A673 (cell line): Measurements from ENCODE around the gene BMPR1B. TPM values are rescaled to one million over a fixed set of nuclear protein-coding genes. Genes with fewer than 3 reads are reported as not detected.

Experiments used
- BruUV-seq: library from RNA; stranded (reverse); fragments of 400-500 nt; replicated peaks from 2 replicates; lab custom pipeline; 2021; lab: Mats Ljungman, UMichigan
- CTCF ChIA-PET: fragments of 300-600 bp; sonication (Branson Sonifier 250); formaldehyde crosslinking; loops from one replicate; lab custom pipeline; 2022; ENCODE audit warnings: antibody characterized with exemption; lab: Charles Lee
- POLR2A ChIA-PET: fragments of 300-600 bp; sonication (Branson Sonifier 250); formaldehyde crosslinking; loops from one replicate; lab custom pipeline; 2022; ENCODE audit warnings: antibody characterized with exemption; ENCODE audit not compliant: low non-redundant PET; lab: Charles Lee
- DNase-seq: peaks from one replicate; pipeline ENCODE4 v3.0.0-alpha.2; 2015; ENCODE audit warnings: low spot score
- H3K27ac ChIP-seq: fragments of 200-600 bp; sonication (generic); 2 replicates; pipeline ENCODE4 v1.5.1; 2016; ENCODE audit warnings: mixed run types, low read depth, mild to moderate bottlenecking, mixed read lengths, antibody characterized with exemption, low read length; ENCODE audit not compliant: poor library complexity, severe bottlenecking
- H3K27me3 ChIP-seq: fragments of 200-600 bp; sonication (generic); replicated peaks from 2 replicates; pipeline ENCODE4 v1.6.1; 2017; ENCODE audit warnings: mixed run types, low read depth, mild to moderate bottlenecking, mixed read lengths, antibody characterized with exemption, low read length; ENCODE audit not compliant: insufficient read depth, poor library complexity
- H3K36me3 ChIP-seq: fragments of 200-600 bp; sonication (generic); 2 replicates; pipeline ENCODE4 v1.6.1; 2016; ENCODE audit warnings: mixed run types, mild to moderate bottlenecking, mixed read lengths, antibody characterized with exemption, low read length; ENCODE audit not compliant: insufficient read depth, poor library complexity, severe bottlenecking
- H3K4me1 ChIP-seq: fragments of 200-600 bp; sonication (generic); 2 replicates; pipeline ENCODE4 v1.6.1; 2017; ENCODE audit warnings: mixed run types, mild to moderate bottlenecking, mixed read lengths, antibody characterized with exemption, low read length; ENCODE audit not compliant: insufficient read depth, poor library complexity, severe bottlenecking
- H3K4me3 ChIP-seq: fragments of 200-600 bp; sonication (generic); 2 replicates; pipeline ENCODE4 v1.5.1; 2016; ENCODE audit warnings: low read depth, mixed run types, mild to moderate bottlenecking, mixed read lengths, low read length; ENCODE audit not compliant: poor library complexity, severe bottlenecking
- H3K9me3 ChIP-seq: fragments of 200-600 bp; sonication (generic); 2 replicates; pipeline ENCODE4 v1.6.1; 2016; ENCODE audit warnings: mixed run types, low read depth, mild to moderate bottlenecking, mixed read lengths, antibody characterized with exemption, low read length; ENCODE audit not compliant: poor library complexity, severe bottlenecking
- EZH2 ChIP-seq: fragments of 200-600 bp; sonication (generic); IDR thresholded peaks from 2 replicates; pipeline ENCODE4 v1.6.1; 2017; ENCODE audit warnings: borderline replicate concordance, low read depth, mild to moderate bottlenecking, mixed read lengths, antibody characterized with exemption, low read length; ENCODE audit not compliant: poor library complexity, severe bottlenecking
- intact Hi-C: fragments of 100-400 bp; cut with micrococcal nuclease; formaldehyde crosslinking; loops from one replicate; pipeline ENCODE4 v1.10.0; 2022; ENCODE audit not compliant: unreplicated experiment
- total RNA-seq: library from RNA; stranded (reverse); gene quantifications from 2 replicates; pipeline ENCODE4 v1.2.3, GENCODE V29; 2021
- TF ChIP-seq, protein P1 (sequence below): fragments of 300-800, 200-600 bp; sonication (generic); conservative IDR thresholded peaks from 2 replicates; pipeline ENCODE4 v1.5.1; 2017; ENCODE audit warnings: low read depth, mild to moderate bottlenecking, antibody characterized with exemption, low read length, moderate library complexity, mixed read lengths

Gene BMPR1B
- total RNA-seq, 1 experiment from 2014 or later = 2.2 TPM

DNA sequence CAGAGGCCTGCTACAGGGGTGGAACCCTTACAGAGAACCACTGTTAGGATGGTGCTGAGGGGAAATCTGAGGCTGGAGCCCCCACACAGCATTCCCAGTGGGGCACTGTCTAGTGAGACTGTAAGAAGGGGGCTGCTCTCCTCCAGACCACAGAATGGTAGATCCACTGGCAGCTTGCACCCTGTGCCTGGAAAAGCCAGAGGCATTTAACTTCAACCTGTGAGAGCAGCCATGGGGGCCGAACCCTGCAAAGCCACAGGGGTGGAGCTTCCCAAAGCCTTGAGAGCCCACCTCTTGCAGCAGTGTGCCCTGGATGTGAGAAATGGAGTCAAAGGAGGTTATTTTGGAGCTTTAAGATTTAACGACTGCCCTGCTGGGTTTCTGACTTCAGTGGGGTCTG, 159.4 kb downstream of the BMPR1B start:
- TF ChIP-seq, protein P1, sequence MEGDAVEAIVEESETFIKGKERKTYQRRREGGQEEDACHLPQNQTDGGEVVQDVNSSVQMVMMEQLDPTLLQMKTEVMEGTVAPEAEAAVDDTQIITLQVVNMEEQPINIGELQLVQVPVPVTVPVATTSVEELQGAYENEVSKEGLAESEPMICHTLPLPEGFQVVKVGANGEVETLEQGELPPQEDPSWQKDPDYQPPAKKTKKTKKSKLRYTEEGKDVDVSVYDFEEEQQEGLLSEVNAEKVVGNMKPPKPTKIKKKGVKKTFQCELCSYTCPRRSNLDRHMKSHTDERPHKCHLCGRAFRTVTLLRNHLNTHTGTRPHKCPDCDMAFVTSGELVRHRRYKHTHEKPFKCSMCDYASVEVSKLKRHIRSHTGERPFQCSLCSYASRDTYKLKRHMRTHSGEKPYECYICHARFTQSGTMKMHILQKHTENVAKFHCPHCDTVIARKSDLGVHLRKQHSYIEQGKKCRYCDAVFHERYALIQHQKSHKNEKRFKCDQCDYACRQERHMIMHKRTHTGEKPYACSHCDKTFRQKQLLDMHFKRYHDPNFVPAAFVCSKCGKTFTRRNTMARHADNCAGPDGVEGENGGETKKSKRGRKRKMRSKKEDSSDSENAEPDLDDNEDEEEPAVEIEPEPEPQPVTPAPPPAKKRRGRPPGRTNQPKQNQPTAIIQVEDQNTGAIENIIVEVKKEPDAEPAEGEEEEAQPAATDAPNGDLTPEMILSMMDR = no peak
- TF ChIP-seq EZH2 = no peak
- no peaks in the 10 kb centered on the region for H3K36me3 ChIP-seq
- intact Hi-C loops = no loop called here
- DNase-seq = no peak
- H3K9me3 ChIP-seq = no peaks in the 10 kb centered on the region
- no peaks in the 10 kb centered on the region for H3K4me1 ChIP-seq
- no peak overlapping the region for H3K27ac ChIP-seq
- ChIA-PET POLR2A (no interaction called here), CTCF (no interaction called here)
- no peak overlapping the region for H3K4me3 ChIP-seq
- no peaks in the 10 kb centered on the region for H3K27me3 ChIP-seq
- BruUV-seq = no TSS peak

DNA sequence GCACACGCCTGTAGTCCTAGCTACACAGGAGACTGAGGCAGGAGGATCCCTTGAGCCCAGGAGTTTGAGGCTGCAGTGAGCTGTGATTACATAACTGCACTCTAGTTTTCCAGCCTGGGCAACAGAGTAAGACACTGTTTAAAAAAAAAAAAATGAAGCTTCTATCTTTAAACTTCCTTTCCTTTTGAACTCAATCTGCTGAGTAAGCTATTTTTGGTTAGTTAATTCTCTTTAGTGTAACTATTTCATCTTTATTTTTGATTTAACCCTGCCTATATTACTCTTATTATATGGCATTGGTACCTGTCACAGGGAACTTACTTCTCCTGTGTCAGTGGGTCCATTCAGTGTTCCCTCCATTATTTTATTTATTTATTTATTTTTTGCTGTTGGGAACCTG, 160.8 kb downstream of the BMPR1B start:
- Histone ChIP-seq H3K9me3 (no peaks in the 10 kb centered on the region), H3K27me3 (no peaks in the 10 kb centered on the region), H3K4me3 (no peak overlapping the region), H3K27ac (no peak overlapping the region), H3K36me3 (no peaks in the 10 kb centered on the region), H3K4me1 (no peaks in the 10 kb centered on the region)
- no TSS peak for BruUV-seq
- CTCF ChIA-PET = no interaction called here
- no peak for DNase-seq
- no peak for TF ChIP-seq EZH2
- TF ChIP-seq, protein P1 = no peak
- POLR2A ChIA-PET = no interaction called here
- intact Hi-C loops = no loop called here

DNA sequence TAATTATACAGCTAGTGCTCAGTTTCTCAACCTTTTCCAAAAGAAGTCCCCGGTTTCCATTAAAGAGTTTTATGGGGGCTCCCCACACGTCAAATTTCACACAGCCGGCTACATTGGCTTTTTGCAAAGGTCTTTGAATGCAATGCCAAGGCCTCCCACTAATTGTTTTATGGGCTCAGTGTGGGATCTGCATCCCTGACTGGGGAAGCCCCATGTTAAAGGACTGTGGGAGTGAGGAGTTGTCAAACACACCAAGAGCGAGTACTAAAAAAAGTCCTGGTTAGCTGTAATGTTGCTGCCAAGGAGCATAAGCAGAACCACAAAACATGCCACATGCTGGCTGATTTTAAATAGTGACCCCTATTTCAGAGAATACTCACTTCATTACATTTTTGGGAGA, 162.6 kb downstream of the BMPR1B start:
- ChIA-PET POLR2A (no interaction called here), CTCF (no interaction called here)
- TF ChIP-seq EZH2 = no peak
- TF ChIP-seq, protein P1 = no peak
- no peak for DNase-seq
- BruUV-seq = no TSS peak
- no peaks in the 10 kb centered on the region for H3K27me3 ChIP-seq
- no peaks in the 10 kb centered on the region for H3K36me3 ChIP-seq
- no peak overlapping the region for H3K27ac ChIP-seq
- no peaks in the 10 kb centered on the region for H3K9me3 ChIP-seq
- peaks cover 1% of the 10 kb centered on the region for H3K4me1 ChIP-seq
- intact Hi-C loops = no loop called here
- H3K4me3 ChIP-seq = no peak overlapping the region
